PC-3 (cell line): ENCODE results near the gene NHLRC2. TPM values are rescaled to one million over a fixed set of nuclear protein-coding genes. Genes with fewer than 3 reads are reported as not detected.
A peak's percentile ranks its signal among the peaks of the same experiment; 100 is the strongest.

Experiments
- ATAC-seq: fragments of 200-7000 bp; cut with Tn5 transposase; 2 replicates; pipeline ENCODE4 v1.9.1; 2020; ENCODE audit warnings: mild to moderate bottlenecking, moderate library complexity
- BruUV-seq: library from RNA; stranded (reverse); fragments of 400-500 nt; replicated peaks from 2 replicates; lab custom pipeline; 2021; lab: Mats Ljungman, UMichigan
- CTCF ChIA-PET: fragments of 300-600 bp; sonication (Branson Sonifier 250); formaldehyde crosslinking; loops from one replicate; lab custom pipeline; 2022; ENCODE audit warnings: antibody characterized with exemption; lab: Charles Lee
- POLR2A ChIA-PET: fragments of 300-600 bp; sonication (Branson Sonifier 250); formaldehyde crosslinking; loops from one replicate; lab custom pipeline; 2022; ENCODE audit warnings: antibody characterized with exemption; ENCODE audit not compliant: unreplicated experiment; lab: Charles Lee
- DNase-seq: peaks from one replicate; pipeline ENCODE4 v3.0.0-alpha.2; 2015
- H2AFZ ChIP-seq: fragments of 300-600 bp; sonication (generic); 2 replicates; pipeline ENCODE4 v1.6.0; 2016; ENCODE audit warnings: antibody characterized with exemption, low read length
- H3F3A ChIP-seq: fragments of 300-600 bp; sonication (generic); one replicate; pipeline ENCODE4 v1.6.0; 2017; ENCODE audit warnings: antibody characterized with exemption, low read length, control low read depth, mild to moderate bottlenecking; ENCODE audit not compliant: unreplicated experiment
- H3K27ac ChIP-seq: fragments of 300-600 bp; sonication (generic); 2 replicates; pipeline ENCODE4 v1.5.1; 2016; ENCODE audit warnings: mild to moderate bottlenecking, low read length
- H3K27me3 ChIP-seq: fragments of 300-600 bp; sonication (generic); 2 replicates; pipeline ENCODE4 v1.6.1; 2016; ENCODE audit warnings: low read length, mixed read lengths
- H3K36me3 ChIP-seq: fragments of 300-600 bp; sonication (generic); 2 replicates; pipeline ENCODE4 v1.6.1; 2016; ENCODE audit warnings: low read depth, mixed run types, low read length, mixed read lengths
- H3K4me1 ChIP-seq: fragments of 300-600 bp; sonication (generic); 2 replicates; pipeline ENCODE4 v1.5.1; 2016; ENCODE audit warnings: low read length; ENCODE audit not compliant: insufficient read depth
- H3K4me2 ChIP-seq: fragments of 300-600 bp; sonication (generic); 2 replicates; pipeline ENCODE4 v1.6.0; 2016; ENCODE audit warnings: low read length
- H3K4me3 ChIP-seq: fragments of 300-600 bp; sonication (generic); 2 replicates; pipeline ENCODE4 v1.5.1; 2016; ENCODE audit warnings: mild to moderate bottlenecking, low read length, mixed read lengths
- H3K79me2 ChIP-seq: fragments of 300-600 bp; sonication (generic); 2 replicates; pipeline ENCODE4 v1.6.1; 2017; ENCODE audit warnings: low read length, mixed read lengths
- H3K9ac ChIP-seq: fragments of 300-600 bp; sonication (generic); 2 replicates; pipeline ENCODE4 v1.6.0; 2016; ENCODE audit warnings: mild to moderate bottlenecking, low read length
- H3K9me2 ChIP-seq: fragments of 300-600 bp; sonication (generic); replicated peaks from 2 replicates; pipeline ENCODE4 v1.6.1; 2016; ENCODE audit warnings: mixed run types, low read length, mixed read lengths
- H3K9me3 ChIP-seq: fragments of 300-600 bp; sonication (generic); 2 replicates; pipeline ENCODE4 v1.6.1; 2016; ENCODE audit warnings: low read length, mixed read lengths
- H4K20me1 ChIP-seq: fragments of 300-600 bp; sonication (generic); 2 replicates; pipeline ENCODE4 v1.6.1; 2016; ENCODE audit warnings: low read length, mixed read lengths
- EZH2 ChIP-seq: fragments of 300-600 bp; sonication (generic); IDR thresholded peaks from one replicate; pipeline ENCODE4 v1.6.1; 2017; ENCODE audit warnings: antibody characterized with exemption, mild to moderate bottlenecking, low read length; ENCODE audit not compliant: unreplicated experiment
- EZH2phosphoT487 ChIP-seq: fragments of 300-600 bp; sonication (generic); IDR thresholded peaks from 2 replicates; pipeline ENCODE4 v1.6.1; 2018; ENCODE audit warnings: mild to moderate bottlenecking, antibody characterized with exemption, low read length, borderline replicate concordance
- intact Hi-C: fragments of 100-400 bp; cut with micrococcal nuclease; formaldehyde crosslinking; loops from 2 replicates; pipeline ENCODE4 v1.9.0; 2023
- total RNA-seq: library from RNA; depleted of rRNA; stranded (reverse); fragments of >200 nt; gene quantifications from 2 replicates; pipeline ENCODE4 v1.2.3, GENCODE V29; 2014
- TF ChIP-seq, protein P1 (sequence below): fragments of 300-600 bp; sonication (generic); conservative IDR thresholded peaks from 2 replicates; pipeline ENCODE4 v1.5.1; 2017; ENCODE audit warnings: antibody characterized with exemption, low read depth, mild to moderate bottlenecking, low read length

The NHLRC2 gene
- total RNA-seq, 1 experiment from 2014 or later = 17.5 TPM

DNA sequence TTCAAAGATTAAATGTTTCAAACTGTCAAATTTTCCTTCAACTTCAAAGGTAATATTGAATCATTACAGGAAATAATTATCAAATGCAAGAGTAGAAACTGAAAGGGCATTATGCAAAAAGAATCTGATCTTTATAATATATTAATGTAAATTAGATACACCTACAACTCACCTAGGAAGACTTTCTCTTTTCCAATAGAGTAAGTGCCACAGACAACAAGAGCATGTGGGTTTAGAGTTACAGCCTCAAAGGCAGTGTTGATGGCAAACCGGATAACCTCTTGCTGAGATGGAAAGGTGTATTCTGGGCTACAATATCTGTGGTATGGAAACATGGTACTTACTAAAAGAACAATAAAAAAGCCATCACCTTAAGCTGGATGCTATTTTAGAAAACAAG is 12.3 kb upstream of the NHLRC2 start:
- Histone ChIP-seq H3K36me3 (no peaks in the 10 kb centered on the region), H4K20me1 (no peaks in the 10 kb centered on the region), H3K9me2 (no peaks in the 10 kb centered on the region), H3K4me3 (no peak overlapping the region), H3K27ac (no peak overlapping the region), H3K79me2 (no peaks in the 10 kb centered on the region), H3F3A (no peaks in the 10 kb centered on the region), H3K9ac (no peak overlapping the region), H3K4me1 (peaks cover 8% of the 10 kb centered on the region), H2AFZ (no peak overlapping the region), H3K27me3 (no peaks in the 10 kb centered on the region), H3K4me2 (no peak overlapping the region), H3K9me3 (no peaks in the 10 kb centered on the region)
- BruUV-seq = no TSS peak
- TF ChIP-seq, protein P1, sequence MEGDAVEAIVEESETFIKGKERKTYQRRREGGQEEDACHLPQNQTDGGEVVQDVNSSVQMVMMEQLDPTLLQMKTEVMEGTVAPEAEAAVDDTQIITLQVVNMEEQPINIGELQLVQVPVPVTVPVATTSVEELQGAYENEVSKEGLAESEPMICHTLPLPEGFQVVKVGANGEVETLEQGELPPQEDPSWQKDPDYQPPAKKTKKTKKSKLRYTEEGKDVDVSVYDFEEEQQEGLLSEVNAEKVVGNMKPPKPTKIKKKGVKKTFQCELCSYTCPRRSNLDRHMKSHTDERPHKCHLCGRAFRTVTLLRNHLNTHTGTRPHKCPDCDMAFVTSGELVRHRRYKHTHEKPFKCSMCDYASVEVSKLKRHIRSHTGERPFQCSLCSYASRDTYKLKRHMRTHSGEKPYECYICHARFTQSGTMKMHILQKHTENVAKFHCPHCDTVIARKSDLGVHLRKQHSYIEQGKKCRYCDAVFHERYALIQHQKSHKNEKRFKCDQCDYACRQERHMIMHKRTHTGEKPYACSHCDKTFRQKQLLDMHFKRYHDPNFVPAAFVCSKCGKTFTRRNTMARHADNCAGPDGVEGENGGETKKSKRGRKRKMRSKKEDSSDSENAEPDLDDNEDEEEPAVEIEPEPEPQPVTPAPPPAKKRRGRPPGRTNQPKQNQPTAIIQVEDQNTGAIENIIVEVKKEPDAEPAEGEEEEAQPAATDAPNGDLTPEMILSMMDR = no peak
- no peak for TF ChIP-seq EZH2
- no peak for TF ChIP-seq EZH2phosphoT487
- intact Hi-C loops = no loop called here
- ChIA-PET CTCF (no interaction called here), POLR2A (no interaction called here)
- no peak for DNase-seq
- ATAC-seq = no peak

DNA sequence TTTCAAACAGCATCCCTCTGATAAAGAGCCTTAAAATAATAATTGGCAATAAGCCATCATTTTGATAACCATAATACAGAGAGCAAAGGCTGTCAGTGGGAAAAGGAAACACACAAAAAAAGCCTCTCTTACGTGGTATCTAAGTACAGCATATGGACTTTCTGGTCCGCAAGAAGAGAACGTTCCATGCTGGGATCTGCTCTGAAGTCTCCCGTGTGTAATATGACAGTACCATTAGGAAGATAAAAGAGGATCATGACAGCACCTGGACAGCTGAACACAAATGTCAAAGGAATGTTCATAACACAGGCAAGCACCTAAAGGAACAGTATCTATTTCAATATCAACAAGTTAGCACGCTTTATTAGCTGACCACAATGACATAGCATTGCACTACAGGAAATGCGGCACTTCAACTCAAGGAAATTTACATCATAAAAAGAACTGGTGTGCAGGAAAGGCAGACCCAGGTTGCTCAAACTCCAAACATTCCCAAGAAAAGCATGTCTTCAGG is 10.4 kb upstream of the NHLRC2 start:
- POLR2A ChIA-PET = no interaction called here
- H3K79me2 ChIP-seq = no peaks in the 10 kb centered on the region
- no peak overlapping the region for H3K4me3 ChIP-seq
- no peak overlapping the region; the same call in 1 of the 2 replicates for H3K4me2 ChIP-seq
- H3K9me2 ChIP-seq = no peaks in the 10 kb centered on the region
- no peak for TF ChIP-seq EZH2phosphoT487
- TF ChIP-seq, protein P1 = no peak
- no peak for TF ChIP-seq EZH2
- intact Hi-C loops = no loop called here
- peak; percentile 76 for ATAC-seq
- H3K27me3 ChIP-seq = no peaks in the 10 kb centered on the region
- H4K20me1 ChIP-seq = no peaks in the 10 kb centered on the region
- H3F3A ChIP-seq = no peaks in the 10 kb centered on the region
- BruUV-seq = no TSS peak
- H3K27ac ChIP-seq = no peak overlapping the region
- CTCF ChIA-PET = no interaction called here
- H3K36me3 ChIP-seq = no peaks in the 10 kb centered on the region
- H3K4me1 ChIP-seq = peaks cover 8% of the 10 kb centered on the region
- H2AFZ ChIP-seq = no peak overlapping the region
- no peaks in the 10 kb centered on the region for H3K9me3 ChIP-seq
- no peak overlapping the region for H3K9ac ChIP-seq
- peak; percentile 67 for DNase-seq

GRCh38 chr10:113846036-113846435 is 8.4 kb upstream of the NHLRC2 start:
- H3K9me2 ChIP-seq = no peaks in the 10 kb centered on the region
- intact Hi-C loops = no loop called here
- no TSS peak for BruUV-seq

More at GRCh38 chr10:113846036-113846435, 8.4 kb upstream of the NHLRC2 start:
- Histone ChIP-seq H3K27me3 (no peaks in the 10 kb centered on the region), H2AFZ (no peak overlapping the region), H3K9ac (no peak overlapping the region), H3K36me3 (no peaks in the 10 kb centered on the region), H4K20me1 (no peaks in the 10 kb centered on the region), H3K9me3 (no peaks in the 10 kb centered on the region), H3K4me3 (no peak overlapping the region), H3K4me2 (no peak overlapping the region), H3K79me2 (no peaks in the 10 kb centered on the region), H3K4me1 (peaks cover 10% of the 10 kb centered on the region), H3K27ac (no peak overlapping the region), H3F3A (no peaks in the 10 kb centered on the region)
- ChIA-PET CTCF (no interaction called here), POLR2A (no interaction called here)
- DNase-seq = no peak
- TF ChIP-seq EZH2 (no peak), EZH2phosphoT487 (no peak)
- TF ChIP-seq, protein P1 = no peak
- ATAC-seq = no peak
